Activated CD4-positive, alpha-beta T cell treated with anti-CD3 and anti-CD28 coated beads, Interleukin-2, amount 10 ng/mL, durations not matched to agents 7 days and 5 days (primary cell): ENCODE measurements around the gene SNRPD3. TPM values are rescaled to one million over a fixed set of nuclear protein-coding genes. Genes with fewer than 3 reads are reported as not detected.

Experiments
- total RNA-seq, 2 experiments: library from RNA; stranded (reverse); gene quantifications; one replicate each; pipeline ENCODE4 v1.2.3, GENCODE V29; 2021

Gene SNRPD3
- total RNA-seq, 2 experiments from 2014 or later = 120 to 139 TPM

Other genes with a start within 250 kb of the SNRPD3 start
- gene ADORA2A, start 128.4 kb upstream of the SNRPD3 start, total RNA-seq = 10 to 100 TPM; 25.3 to 29.0 TPM
- under 1 TPM; 0.40 to 0.67 TPM for gene UPB1, start 60.7 kb upstream of the SNRPD3 start, total RNA-seq
- 100 to 1,000 TPM; 123 to 137 TPM for gene GUCD1, start 861 bp upstream of the SNRPD3 start, total RNA-seq
- 1 to 10 TPM in 1 of 2 experiments, under 1 TPM in 1; 0.64 to 1.0 TPM for gene LRRC75B, start 37.1 kb downstream of the SNRPD3 start, total RNA-seq
- 10 to 100 TPM; 44.6 to 48.1 TPM for gene GGT1, start 47.2 kb downstream of the SNRPD3 start, total RNA-seq
- gene PIWIL3, start 218.7 kb downstream of the SNRPD3 start, total RNA-seq = not detected